Erythroblast (primary cell): ENCODE data around the gene FAM170B.

Source experiments
- GATA1 ChIP-seq: IDR thresholded peaks from 2 replicates; pipeline ENCODE4 v1.6.1; 2011; ENCODE audit warnings: low read depth, mild to moderate bottlenecking, control low read depth, low read length, moderate library complexity
- POLR2A ChIP-seq: IDR thresholded peaks from 2 replicates; pipeline ENCODE4 v1.6.1; 2011; ENCODE audit warnings: mild to moderate bottlenecking, low read length

DNA sequence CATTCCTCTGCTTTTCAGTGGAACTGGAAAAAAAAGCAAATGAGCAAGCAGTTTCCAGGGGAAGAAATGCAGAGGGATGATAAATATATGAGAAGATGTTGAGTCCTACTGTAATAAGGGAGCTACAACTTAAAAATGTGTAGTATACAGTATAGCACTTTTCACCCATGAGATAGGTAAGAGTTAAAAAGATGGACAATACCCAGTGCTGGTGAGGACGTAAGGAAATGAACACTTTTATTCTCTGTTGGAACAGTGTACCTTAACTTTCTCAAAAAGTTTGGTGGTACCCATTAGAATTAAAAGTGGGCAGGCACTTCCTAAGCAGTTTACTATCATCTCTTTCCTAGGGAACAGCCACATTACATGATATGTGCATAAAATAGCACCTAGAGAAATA, 2.7 kb upstream of the FAM170B start:
- no peak for TF ChIP-seq POLR2A
- no peak for TF ChIP-seq GATA1
